IPS-18c (cell line): Measurements from ENCODE around the gene PIAS3.
A peak's percentile ranks its signal among the peaks of the same experiment; 100 is the strongest.
"Not testable (repeated sequence)": the region's sequence is repeated elsewhere in the genome, so short reads cannot be mapped to it uniquely, and the experiment has no call there.

Source experiments
- H3K4me3 ChIP-seq: 2 replicates; pipeline ENCODE4 v1.7.0; 2013; ENCODE audit warnings: low read depth, mild to moderate bottlenecking, low read length, moderate library complexity; ENCODE audit not compliant: insufficient read depth
- H3K9me3 ChIP-seq: one replicate; pipeline ENCODE4 v1.6.1; 2013; ENCODE audit warnings: mild to moderate bottlenecking, low read length, moderate library complexity; ENCODE audit not compliant: control insufficient read depth, insufficient read depth

Gene PIAS3

GRCh38 chr1:145845144-145845513, 13.8 kb downstream of the PIAS3 start:
- H3K4me3 ChIP-seq = peak overlapping the region; percentile 72; the same call in 1 of the 2 replicates
- H3K9me3 ChIP-seq = no peaks in the 10 kb centered on the region

DNA sequence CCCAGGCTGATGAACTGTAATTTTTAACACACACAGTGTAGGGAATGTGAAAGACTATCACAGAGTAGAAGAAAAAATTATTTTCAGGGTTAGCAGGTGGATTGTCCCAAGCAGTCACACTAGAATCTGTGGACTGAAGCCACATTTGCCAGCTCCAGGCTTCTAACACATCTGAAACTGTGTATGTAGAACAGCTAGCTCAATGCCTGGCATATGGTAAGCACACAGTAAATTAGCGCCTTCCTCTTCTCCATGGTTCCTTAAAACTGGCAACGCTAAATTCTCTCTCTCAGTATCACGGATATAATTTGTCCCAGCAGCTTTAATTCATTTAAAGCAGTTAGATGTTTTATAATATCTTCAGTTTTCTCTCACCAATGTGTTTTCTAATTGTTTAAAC, 15.8 kb downstream of the PIAS3 start:
- H3K9me3 ChIP-seq = no peaks in the 10 kb centered on the region
- H3K4me3 ChIP-seq = no peak overlapping the region

- H3K4me3 ChIP-seq = no peak overlapping the region
Observed at GRCh38 chr1:145837656-145838055, 21.2 kb downstream of the PIAS3 start.

DNA sequence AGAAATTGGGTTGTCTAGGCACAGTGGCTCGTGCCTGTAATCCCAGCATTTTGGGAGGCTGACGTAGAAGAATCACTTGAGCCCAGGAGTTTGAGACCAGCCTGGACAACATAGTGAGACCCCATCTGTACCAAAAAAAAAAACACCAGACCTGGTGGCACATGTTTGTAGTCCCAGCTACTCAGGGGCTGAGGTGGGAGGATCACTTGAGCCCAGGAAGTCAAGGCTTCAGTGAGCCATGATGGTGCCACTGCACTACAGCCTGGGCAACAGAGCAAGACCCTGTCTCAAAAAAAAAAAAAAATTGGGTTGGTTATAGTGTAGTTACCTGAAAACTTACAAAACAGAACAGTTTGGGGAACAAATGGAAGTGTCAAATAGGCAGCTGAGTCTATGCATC, 28.1 kb downstream of the PIAS3 start:
- not testable (repeated sequence) for H3K4me3 ChIP-seq, H3K9me3 ChIP-seq

More at GRCh38 chr1:145837656-145838055, 21.2 kb downstream of the PIAS3 start:
- no peaks in the 10 kb centered on the region for H3K9me3 ChIP-seq

GRCh38 chr1:145828367-145829026, 30.4 kb downstream of the PIAS3 start:
- no peaks in the 10 kb centered on the region for H3K9me3 ChIP-seq
- H3K4me3 ChIP-seq = no peak overlapping the region

DNA sequence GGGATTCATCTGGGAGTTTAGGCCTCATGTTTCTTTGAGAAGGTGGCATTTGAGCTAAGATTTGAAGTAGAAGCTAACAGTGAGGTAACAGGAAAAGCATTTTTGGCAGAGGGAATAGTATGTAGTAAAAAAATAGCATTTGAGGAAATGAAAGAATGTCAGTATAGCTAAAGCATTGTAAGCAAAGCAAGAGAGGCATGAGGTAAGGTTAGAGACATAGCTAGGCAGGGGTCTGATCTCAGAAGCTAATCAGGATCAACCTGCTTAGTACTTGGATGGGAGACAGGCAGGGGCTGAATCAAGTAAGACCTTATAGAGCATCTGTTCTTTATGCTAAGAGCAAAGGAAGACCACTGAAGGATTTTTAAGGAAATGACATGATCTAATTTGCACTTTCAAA, 30.9 kb downstream of the PIAS3 start:
- H3K4me3 ChIP-seq = no peak overlapping the region

GRCh38 chr1:145826030-145826429, 32.9 kb downstream of the PIAS3 start:
- Histone ChIP-seq H3K9me3 (no peaks in the 10 kb centered on the region), H3K4me3 (no peak overlapping the region)

More for the DNA sequence above, 30.9 kb downstream of the PIAS3 start:
- no peaks in the 10 kb centered on the region for H3K9me3 ChIP-seq

DNA sequence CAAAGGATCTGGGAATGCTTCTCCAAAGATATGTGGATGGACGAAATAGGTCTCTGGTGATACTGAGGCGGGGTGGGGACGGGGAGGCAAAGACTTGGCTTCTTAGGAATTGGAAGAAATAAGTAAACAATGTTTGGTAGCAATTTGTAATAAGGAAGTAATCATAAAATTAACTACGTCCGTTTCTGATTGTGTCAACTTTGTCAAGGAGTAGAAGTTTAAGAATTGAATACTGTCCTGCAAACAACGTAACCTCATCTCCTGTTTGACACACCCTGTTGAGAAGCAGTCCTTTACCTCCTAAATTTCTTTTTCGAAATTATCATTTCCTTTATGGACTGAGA, 34.4 kb downstream of the PIAS3 start:
- H3K4me3 ChIP-seq = peak overlapping the region; percentile 92
- H3K9me3 ChIP-seq = no peaks in the 10 kb centered on the region

DNA sequence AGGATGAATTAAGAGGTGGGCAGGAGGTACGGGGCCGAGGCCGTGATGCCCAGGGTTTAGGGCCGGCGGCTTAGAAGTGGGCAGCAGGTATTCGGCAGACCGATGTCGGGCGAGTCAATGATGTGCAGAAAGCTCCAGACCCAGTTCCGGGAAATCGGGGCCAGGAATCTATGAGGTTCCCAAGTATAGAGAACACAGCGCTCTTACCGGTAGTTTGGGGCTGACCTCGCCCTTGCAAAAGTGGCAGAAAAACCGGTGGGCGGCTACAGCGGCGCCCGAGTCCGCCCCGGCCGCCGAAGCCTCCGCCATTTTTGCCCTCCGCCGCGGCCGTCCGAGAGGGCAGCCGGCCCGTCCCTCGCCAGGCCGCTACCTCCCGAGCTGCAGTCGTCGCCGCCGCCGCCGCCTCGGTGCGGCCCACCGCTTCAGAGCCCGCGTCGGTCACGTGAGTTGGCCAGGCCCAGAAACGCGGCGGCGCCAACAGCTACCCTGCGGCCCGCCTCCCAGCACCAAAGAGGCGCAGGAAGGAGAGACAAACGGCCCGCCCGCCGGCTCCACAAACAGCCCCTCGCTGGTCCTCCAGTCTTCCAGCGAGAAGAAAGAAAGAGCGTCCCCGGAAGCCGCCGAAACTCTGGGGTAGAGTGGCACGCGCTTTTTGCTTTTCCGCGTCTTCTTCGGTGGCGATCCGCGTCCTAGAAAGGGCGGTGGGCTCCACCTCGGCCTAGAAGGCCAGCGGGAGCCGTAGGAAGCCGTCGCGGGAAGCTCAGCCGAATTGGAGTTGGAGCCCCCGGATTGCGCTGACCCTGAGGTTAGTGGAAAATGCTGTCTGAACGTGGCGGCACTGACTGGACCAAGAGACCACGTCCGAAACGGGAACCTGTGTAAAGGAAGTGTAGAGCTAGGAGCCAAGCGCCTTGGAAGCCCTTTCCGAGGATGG, 35.0 kb downstream of the PIAS3 start, which contains the start of the genes POLR3C and RNF115:
POLR3C (plus strand) TSS at position 636 of the 934 bp plus-strand sequence. CDS start 1,577 bp downstream, outside the sequence.
RNF115 (minus strand) TSS at position 531 of the 934 bp plus-strand sequence; CDS start at position 309, 222 bp downstream.
- Histone ChIP-seq H3K4me3 (peak within 1 kb of the TSS; percentile 92), H3K9me3 (no peaks in the 10 kb centered on the region)

- H3K4me3 ChIP-seq, H3K9me3 ChIP-seq: not testable (repeated sequence)
Observed at GRCh38 chr1:145822779-145823331, 36.0 kb downstream of the PIAS3 start.

DNA sequence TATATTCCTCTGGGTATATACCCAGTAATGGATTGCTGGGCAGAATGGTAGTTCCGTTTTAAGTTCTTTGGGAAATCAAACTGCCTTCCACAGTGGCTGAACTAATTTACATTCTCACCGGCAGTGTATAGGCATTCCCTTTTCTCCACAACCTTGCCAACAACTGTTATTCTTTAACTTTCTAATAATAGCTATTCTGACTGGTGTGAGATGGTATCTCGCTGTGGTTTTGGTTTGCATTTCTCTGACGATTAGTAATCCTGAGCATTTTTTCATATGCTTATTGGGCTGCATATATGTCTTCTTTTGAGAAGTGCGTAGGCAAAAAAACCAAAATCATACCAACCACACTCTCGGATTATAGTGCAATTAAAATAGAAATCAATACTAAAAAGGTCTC, 40.8 kb downstream of the PIAS3 start:
- H3K4me3 ChIP-seq = not testable (repeated sequence)

GRCh38 chr1:145812977-145813810, 45.7 kb downstream of the PIAS3 start:
- H3K4me3 ChIP-seq, H3K9me3 ChIP-seq: not testable (repeated sequence)

More for the DNA sequence above, 40.8 kb downstream of the PIAS3 start:
- H3K9me3 ChIP-seq = not testable (repeated sequence)

DNA sequence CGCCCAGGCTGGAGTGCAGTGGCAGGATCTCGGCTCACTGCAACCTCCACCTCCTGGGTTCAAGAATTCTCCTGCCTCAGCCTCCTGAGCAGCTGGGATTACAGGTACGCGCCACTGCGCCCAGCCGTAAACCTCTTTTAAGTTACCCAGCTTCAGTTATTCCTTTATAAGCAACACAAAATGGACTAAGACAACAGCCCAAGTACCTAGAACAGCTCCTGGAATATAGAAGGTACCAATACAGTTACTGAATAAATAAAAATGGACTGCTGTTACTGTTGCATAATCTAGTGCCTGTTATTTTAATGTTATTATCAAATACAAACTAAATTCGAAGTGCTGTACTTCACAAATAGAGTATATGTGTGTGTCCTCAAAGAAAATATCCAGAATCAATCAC, 52.0 kb downstream of the PIAS3 start:
- H3K4me3 ChIP-seq = no peak overlapping the region
- H3K9me3 ChIP-seq = no peaks in the 10 kb centered on the region

DNA sequence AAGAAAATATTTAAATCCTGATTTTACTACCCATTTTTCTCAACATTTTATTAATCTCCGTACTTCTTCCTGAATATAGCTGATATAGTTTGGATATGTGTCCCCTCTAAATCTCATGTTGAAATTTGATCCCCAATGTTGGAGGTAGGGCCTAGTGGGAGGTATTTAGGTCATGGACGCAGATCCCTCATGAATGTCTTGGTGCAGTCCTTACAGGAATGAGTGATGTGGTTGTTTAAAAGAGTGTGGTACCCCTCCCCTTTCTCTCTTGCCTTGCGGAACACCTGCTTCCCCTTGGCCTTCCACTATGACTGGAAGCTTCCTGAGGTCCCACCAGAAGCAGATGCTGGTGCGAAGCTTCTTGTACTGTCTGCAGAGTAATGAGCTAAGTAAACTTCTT, 52.5 kb downstream of the PIAS3 start:
- Histone ChIP-seq H3K9me3 (no peaks in the 10 kb centered on the region), H3K4me3 (no peak overlapping the region)

- no peak overlapping the region for H3K4me3 ChIP-seq
- no peaks in the 10 kb centered on the region for H3K9me3 ChIP-seq
Observed at GRCh38 chr1:145805057-145805456, 53.8 kb downstream of the PIAS3 start.

GRCh38 chr1:145804235-145805045, 54.4 kb downstream of the PIAS3 start:
- H3K4me3 ChIP-seq = no peak overlapping the region
- no peaks in the 10 kb centered on the region for H3K9me3 ChIP-seq
